RPMI8226 (cell line): ENCODE data around the gene SFXN3.

Source experiments
- DNase-seq: peaks from one replicate; pipeline ENCODE4 v3.0.0-alpha.2; 2015

SFXN3 gene

GRCh38 chr10:101031128-101031795, at the start of gene SFXN3, which contains the start of gene PDZD7:
TSS of gene SFXN3 (plus strand) at chr10:101031234. CDS start at chr10:101034695, 3,461 bp downstream.
TSS of gene PDZD7 (minus strand) at chr10:101031129. CDS start at chr10:101030219, 910 bp downstream.
- DNase-seq: peak; percentile 94

GRCh38 chr10:100982916-100983830, 47.9 kb upstream of the SFXN3 start:
- no peak for DNase-seq

GRCh38 chr10:100983868-100984671, 47.0 kb upstream of the SFXN3 start:
- no peak for DNase-seq

GRCh38 chr10:100984672-100985177, 46.3 kb upstream of the SFXN3 start:
- no peak for DNase-seq

- no peak for DNase-seq
These were observed 45.7 kb upstream of the SFXN3 start for GRCh38 chr10:100985336-100985735.

- DNase-seq: no peak
These were observed 44.4 kb upstream of the SFXN3 start for GRCh38 chr10:100986623-100986951.

- DNase-seq: peak; percentile 85
These were observed 43.9 kb upstream of the SFXN3 start, which contains the start of the genes MRPL43 and TWNK for GRCh38 chr10:100986952-100987684. TSS of gene MRPL43 (minus strand) at chr10:100987497. CDS start at chr10:100987443, 54 bp downstream. TSS of gene TWNK (plus strand) at chr10:100987543. CDS start at chr10:100988211, 668 bp downstream.

GRCh38 chr10:100987685-100988049, 43.4 kb upstream of the SFXN3 start:
- DNase-seq: no peak

- DNase-seq: no peak
These were observed 42.9 kb upstream of the SFXN3 start for GRCh38 chr10:100988166-100988565.

GRCh38 chr10:100989088-100989487, 41.9 kb upstream of the SFXN3 start:
- no peak for DNase-seq

GRCh38 chr10:100993986-100994708, 36.9 kb upstream of the SFXN3 start:
- no peak for DNase-seq

- no peak for DNase-seq
These were observed 35.9 kb upstream of the SFXN3 start for GRCh38 chr10:100995181-100995580.

- DNase-seq: peak; percentile 32
These were observed 34.2 kb upstream of the SFXN3 start for GRCh38 chr10:100996678-100997359.

GRCh38 chr10:100997360-100998182, 33.5 kb upstream of the SFXN3 start:
- DNase-seq: peak; percentile 68

- peak; percentile 91 for DNase-seq
These were observed 32.6 kb upstream of the SFXN3 start for GRCh38 chr10:100998183-100998990.

GRCh38 chr10:100998991-100999741, 31.9 kb upstream of the SFXN3 start:
- DNase-seq: peak; percentile 72

- DNase-seq: no peak
These were observed 31.3 kb upstream of the SFXN3 start, which contains the start of gene LZTS2 for GRCh38 chr10:100999742-101000126. TSS of gene LZTS2 (plus strand) at chr10:100999808. CDS start at chr10:101002539, 2,731 bp downstream.
